NT2/D1 (cell line): Measurements from ENCODE around the gene HUNK.

Source experiments
- DNase-seq: peaks from one replicate; pipeline ENCODE4 v3.0.0-alpha.2; 2011; ENCODE audit warnings: low read depth, low spot score
- H3K27me3 ChIP-seq: 2 replicates; pipeline ENCODE4 v1.6.0; 2011; ENCODE audit warnings: mild to moderate bottlenecking; ENCODE audit not compliant: insufficient read length, insufficient read depth
- H3K36me3 ChIP-seq: 2 replicates; pipeline ENCODE4 v1.6.1; 2011; ENCODE audit warnings: mild to moderate bottlenecking, low read length, mixed read lengths; ENCODE audit not compliant: insufficient read depth, insufficient read length
- H3K4me1 ChIP-seq: 2 replicates; pipeline ENCODE4 v1.5.1; 2011; ENCODE audit not compliant: insufficient read depth, insufficient read length
- H3K4me3 ChIP-seq: 2 replicates; pipeline ENCODE4 v1.5.1; 2011; ENCODE audit warnings: low read depth; ENCODE audit not compliant: insufficient read length
- H3K9ac ChIP-seq: 2 replicates; pipeline ENCODE4 v1.6.0; 2011; ENCODE audit warnings: low read depth; ENCODE audit not compliant: insufficient read length
- H3K9me3 ChIP-seq: 2 replicates; pipeline ENCODE4 v1.5.1; 2011; ENCODE audit warnings: mild to moderate bottlenecking, low read length; ENCODE audit not compliant: insufficient read depth
- SUZ12 ChIP-seq: IDR thresholded peaks from 2 replicates; pipeline ENCODE4 v1.6.1; 2011; ENCODE audit not compliant: insufficient read length, insufficient read depth; ENCODE audit errors: extremely low read depth
- YY1 ChIP-seq: IDR thresholded peaks from 2 replicates; pipeline ENCODE4 v1.6.1; 2011; ENCODE audit not compliant: insufficient read length, insufficient read depth
- ZNF274 ChIP-seq: IDR thresholded peaks from 2 replicates; pipeline ENCODE4 v1.6.1; 2011; ENCODE audit warnings: mild to moderate bottlenecking, low read depth, low read length

The HUNK gene

DNA sequence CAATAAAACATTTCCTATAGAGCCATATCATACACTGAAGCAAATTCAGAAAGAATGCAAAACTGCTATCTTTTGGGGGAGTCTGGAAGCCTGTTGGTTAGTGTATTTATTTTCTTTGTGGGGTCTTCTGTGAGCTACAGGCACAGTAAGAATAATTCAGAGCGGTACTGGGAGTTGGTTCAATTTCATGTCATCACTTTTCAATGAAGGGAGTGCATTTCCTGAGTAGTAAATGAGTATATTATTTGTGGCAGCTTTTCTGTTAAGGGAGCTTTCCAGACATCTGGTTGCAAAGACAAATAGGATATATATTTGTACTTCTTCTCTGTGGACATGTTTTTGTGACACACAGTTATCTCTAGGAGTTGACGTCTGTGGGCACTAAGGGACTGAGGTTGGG, 130.6 kb downstream of the HUNK start:
- Histone ChIP-seq H3K9ac (no peak overlapping the region), H3K4me1 (no peaks in the 10 kb centered on the region), H3K9me3 (no peaks in the 10 kb centered on the region), H3K4me3 (no peak overlapping the region), H3K36me3 (peaks cover 38% of the 10 kb centered on the region), H3K27me3 (no peaks in the 10 kb centered on the region)
- DNase-seq, result no peak
- no peak for TF ChIP-seq YY1
- TF ChIP-seq ZNF274, result no peak
- no peak for TF ChIP-seq SUZ12

DNA sequence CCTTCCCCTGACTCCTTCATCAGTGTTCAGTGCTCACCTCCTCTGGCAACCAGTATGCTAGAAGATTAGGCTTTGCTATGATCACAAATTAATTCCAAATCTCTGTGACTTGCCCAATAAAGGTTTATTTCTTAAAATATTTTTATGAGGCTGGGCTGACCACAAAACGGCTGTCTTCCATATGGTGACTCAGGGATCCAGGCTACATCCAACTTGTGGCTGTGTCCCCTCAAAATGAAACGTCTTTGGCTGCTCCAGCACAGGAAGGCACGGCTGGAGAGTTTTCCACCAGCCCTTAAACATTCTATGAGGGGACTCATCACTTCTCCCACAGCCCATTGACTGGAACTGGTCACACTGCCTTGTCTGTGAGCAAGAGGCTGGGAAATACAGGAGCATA, 131.5 kb downstream of the HUNK start:
- Histone ChIP-seq H3K27me3 (no peaks in the 10 kb centered on the region), H3K9me3 (no peaks in the 10 kb centered on the region), H3K9ac (no peak overlapping the region), H3K4me1 (no peaks in the 10 kb centered on the region), H3K36me3 (peaks cover 29% of the 10 kb centered on the region), H3K4me3 (no peak overlapping the region)
- no peak for TF ChIP-seq YY1
- TF ChIP-seq SUZ12, result no peak
- no peak for TF ChIP-seq ZNF274
- no peak for DNase-seq

DNA sequence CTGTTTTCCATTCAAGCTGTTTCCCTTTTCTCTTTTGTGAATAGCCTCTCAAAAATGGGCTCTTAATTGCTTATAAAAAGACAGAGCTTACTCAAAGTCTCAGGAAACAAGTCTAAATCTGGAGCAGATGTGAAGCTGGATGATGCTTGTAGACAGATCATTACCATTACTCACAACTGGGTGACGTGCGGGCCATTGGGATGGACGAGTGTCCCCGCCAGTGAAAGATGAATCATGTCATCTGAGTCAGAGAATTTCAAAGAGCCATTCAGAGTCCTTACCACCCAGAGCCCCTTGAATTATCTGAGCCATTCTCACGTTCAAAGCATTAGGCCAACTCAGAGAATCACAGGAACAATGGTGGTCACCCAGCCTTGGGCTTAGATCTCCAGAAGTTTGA, 134.6 kb downstream of the HUNK start:
- Histone ChIP-seq H3K4me3 (no peak overlapping the region), H3K9ac (no peak overlapping the region), H3K4me1 (no peaks in the 10 kb centered on the region), H3K27me3 (no peaks in the 10 kb centered on the region), H3K36me3 (peaks cover under 1% of the 10 kb centered on the region), H3K9me3 (no peaks in the 10 kb centered on the region)
- no peak for TF ChIP-seq SUZ12
- no peak for TF ChIP-seq YY1
- TF ChIP-seq ZNF274, result no peak
- DNase-seq, result no peak

DNA sequence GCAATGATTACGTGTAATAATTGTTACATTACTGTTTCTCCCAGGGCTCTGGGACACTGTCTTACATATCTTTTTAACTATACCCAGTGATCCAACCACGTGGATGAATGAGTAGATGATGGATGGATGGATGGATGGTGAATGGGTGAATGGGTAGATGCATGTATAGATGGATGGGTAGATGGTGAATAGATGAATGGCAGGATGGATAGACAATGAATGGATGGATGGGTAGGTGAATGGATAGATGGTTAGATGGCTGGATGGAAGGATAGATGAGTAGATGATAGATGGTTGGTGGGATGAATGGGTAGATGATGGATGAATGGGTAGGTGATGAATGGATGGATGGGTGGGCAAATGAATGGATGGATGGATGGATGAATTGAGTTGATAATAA, 135.9 kb downstream of the HUNK start:
- Histone ChIP-seq H3K9ac (no peak overlapping the region), H3K4me3 (no peak overlapping the region), H3K9me3 (no peaks in the 10 kb centered on the region), H3K27me3 (no peaks in the 10 kb centered on the region), H3K36me3 (no peaks in the 10 kb centered on the region), H3K4me1 (no peaks in the 10 kb centered on the region)
- TF ChIP-seq YY1 (no peak), ZNF274 (no peak), SUZ12 (no peak)
- DNase-seq, result no peak

DNA sequence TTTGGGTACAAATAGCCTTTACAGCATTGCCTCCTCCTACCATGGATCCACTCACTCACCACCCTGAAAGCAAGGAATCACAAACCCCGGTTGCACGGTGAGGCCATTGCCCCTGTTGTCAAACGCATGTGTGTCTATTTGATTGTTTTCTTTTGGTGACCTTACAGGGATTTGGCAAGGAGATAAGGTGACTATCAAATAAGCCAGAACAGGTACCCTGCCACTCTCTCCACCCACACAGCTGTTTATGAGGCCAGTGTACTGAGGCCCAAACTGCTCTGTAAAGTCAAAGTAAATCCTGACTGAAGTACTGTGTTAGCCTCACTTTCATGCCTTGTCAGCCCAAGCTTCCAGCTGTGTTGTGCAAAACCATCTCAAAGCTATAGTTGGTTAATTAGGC, 136.4 kb downstream of the HUNK start:
- Histone ChIP-seq H3K9me3 (no peaks in the 10 kb centered on the region), H3K9ac (no peak overlapping the region), H3K36me3 (no peaks in the 10 kb centered on the region), H3K4me1 (no peaks in the 10 kb centered on the region), H3K4me3 (no peak overlapping the region), H3K27me3 (no peaks in the 10 kb centered on the region)
- no peak for DNase-seq
- TF ChIP-seq SUZ12 (no peak), YY1 (no peak), ZNF274 (no peak)

DNA sequence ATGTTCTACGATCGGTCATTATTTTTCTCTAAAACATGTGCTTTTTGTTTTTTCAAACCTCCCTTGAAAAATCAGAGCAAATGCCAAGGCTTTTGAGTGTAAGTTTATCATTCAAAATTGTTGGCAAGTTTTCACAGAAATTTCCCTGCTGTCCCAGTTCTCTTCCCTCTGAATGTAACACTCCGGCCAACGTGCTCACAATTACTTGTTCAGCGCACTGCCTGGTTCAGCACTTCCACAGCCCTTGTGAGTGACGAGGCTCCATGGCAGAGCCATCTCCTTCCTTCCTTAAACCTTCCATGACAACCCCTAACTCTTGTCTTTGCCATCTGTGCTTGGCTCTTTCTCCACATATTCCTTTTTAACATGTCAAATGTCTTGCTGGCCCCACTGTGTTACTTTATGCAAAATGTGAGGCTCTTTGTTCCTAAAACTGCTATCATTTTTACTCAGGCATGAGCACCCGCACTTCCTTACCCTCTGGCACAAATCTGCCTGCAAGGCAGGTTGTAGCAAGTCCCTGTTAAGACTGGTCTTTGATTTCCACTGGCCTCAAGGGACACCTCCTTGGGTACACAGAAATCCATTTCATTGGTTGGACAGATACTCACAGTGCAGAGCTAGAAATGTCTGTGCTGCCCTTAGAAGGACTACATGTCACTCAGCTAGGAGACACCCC, 142.8 kb downstream of the HUNK start:
- no peak overlapping the region for H3K9ac ChIP-seq
- no peaks in the 10 kb centered on the region for H3K4me1 ChIP-seq
- H3K4me3 ChIP-seq, result no peak overlapping the region
- no peaks in the 10 kb centered on the region for H3K27me3 ChIP-seq
- no peak for TF ChIP-seq SUZ12
- H3K9me3 ChIP-seq, result no peaks in the 10 kb centered on the region
- no peak for DNase-seq
- no peaks in the 10 kb centered on the region for H3K36me3 ChIP-seq

DNA sequence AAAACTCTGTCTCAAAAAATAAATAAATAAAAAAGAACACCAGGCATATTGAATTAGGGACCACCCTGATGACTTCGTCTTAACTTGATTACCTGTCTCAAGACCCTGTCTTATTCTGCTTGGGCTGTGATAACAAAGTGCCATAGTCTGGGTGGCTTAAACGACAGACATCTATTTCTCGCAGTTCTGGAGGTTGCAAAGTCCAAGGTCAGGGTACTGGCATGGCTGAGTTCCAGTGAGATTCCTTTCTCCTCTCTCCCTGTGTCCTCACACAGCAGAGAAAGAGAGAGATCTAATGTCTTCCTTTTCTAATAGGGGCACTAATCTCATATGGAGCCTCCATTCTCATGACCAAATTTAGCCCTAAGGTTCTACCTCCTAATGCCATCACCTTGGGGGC, 145.6 kb downstream of the HUNK start:
- TF ChIP-seq SUZ12, result no peak
- no peak for TF ChIP-seq ZNF274
- TF ChIP-seq YY1, result no peak
- no peak for DNase-seq
- Histone ChIP-seq H3K9ac (no peak overlapping the region), H3K4me3 (no peak overlapping the region), H3K4me1 (no peaks in the 10 kb centered on the region), H3K36me3 (no peaks in the 10 kb centered on the region), H3K27me3 (no peaks in the 10 kb centered on the region), H3K9me3 (no peaks in the 10 kb centered on the region)

DNA sequence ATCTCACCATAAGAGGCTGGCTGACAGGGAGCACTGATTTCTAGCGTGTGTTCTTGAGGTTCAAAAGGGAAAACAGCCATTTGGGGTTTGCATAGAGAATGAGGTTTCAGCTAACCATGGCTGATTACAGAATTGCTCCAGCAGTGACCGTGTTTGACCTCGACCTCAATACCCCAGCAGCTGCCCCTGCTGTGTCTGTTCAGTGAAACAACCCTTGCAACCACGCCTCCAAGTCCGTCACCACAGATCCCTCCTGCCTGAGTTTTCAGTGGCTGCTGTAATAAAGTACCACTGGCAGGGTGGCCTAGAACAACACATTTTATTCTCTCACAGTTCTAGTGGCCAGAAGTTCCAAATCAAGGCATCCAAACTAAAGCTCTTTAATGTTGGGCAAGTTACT, 147.7 kb downstream of the HUNK start:
- no peaks in the 10 kb centered on the region for H3K4me1 ChIP-seq
- TF ChIP-seq YY1, result no peak
- no peak for TF ChIP-seq ZNF274
- no peak for TF ChIP-seq SUZ12
- no peaks in the 10 kb centered on the region for H3K27me3 ChIP-seq
- no peak for DNase-seq
- H3K9ac ChIP-seq, result no peak overlapping the region
- H3K4me3 ChIP-seq, result no peak overlapping the region
- no peaks in the 10 kb centered on the region for H3K9me3 ChIP-seq
- no peaks in the 10 kb centered on the region for H3K36me3 ChIP-seq
